GM21526 (cell line): ENCODE results near the gene C8G.

Experiments
- ATAC-seq: cut with Tn5 transposase; IDR thresholded peaks from one replicate; pipeline ENCODE4 v1.9.1; 2021; ENCODE audit warnings: moderate library complexity; ENCODE audit not compliant: unreplicated experiment, low FRiP score

The C8G gene

DNA sequence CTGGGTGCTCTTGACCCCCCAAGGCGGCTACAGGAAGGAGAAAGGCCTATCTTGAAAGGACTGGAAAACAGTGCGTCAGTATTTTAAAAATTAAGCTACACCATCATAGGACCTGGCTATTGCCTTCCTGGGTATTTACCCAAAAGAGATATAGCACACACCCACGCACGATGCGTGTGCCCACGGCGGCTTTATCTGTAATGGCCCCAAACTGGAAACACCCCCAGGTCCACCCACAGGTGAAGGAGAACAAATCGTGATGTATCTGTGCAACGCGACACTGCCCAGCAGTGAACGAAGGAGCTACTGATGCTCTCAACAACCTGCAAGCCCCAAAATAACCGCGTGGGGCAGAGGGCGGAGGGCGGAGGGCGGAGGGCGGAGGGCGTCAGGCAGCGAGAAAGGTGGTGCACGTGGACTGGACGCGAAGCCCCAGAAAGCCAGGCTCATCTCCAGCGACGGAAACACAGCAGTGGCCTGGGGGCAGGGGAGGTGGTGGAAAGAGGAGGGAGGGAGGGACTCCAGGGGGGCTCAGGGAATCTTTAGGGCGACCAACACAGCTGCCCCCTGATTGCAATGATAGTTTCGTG, 19.9 kb downstream of the C8G start:
- ATAC-seq: no peak

DNA sequence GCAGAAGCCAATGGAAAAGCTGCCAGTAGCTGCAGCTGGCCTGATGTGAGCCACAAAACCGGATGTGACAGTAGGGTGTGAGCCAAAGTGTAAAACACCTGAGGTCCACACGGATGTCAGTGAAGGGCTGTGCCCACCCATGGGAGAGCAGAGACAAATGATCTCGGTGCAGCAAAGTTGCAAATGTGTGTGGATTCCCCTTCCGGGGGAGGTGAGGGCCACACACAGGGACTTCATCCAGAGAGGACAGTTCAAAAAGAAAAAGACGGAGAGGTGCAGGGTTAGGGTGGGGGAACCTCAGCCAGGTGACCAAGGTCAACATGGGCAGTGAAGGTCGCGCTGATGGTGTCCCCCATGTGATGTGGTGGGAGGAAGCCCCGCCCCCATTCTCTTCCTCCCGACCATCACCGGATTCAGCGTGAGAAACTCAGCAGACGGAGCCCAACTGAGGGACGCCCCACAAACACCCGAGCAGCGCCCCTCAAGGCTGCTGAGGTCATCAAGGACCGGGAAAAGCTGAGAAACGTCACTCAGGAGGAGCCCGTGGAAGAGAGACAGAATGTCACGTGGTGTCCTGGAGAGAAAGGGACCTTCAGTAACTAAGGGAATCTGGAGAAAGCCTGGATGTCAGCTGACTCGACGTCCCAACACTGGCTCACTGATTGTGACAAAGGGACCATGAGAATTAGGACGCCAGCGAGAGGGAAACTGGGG, 20.9 kb downstream of the C8G start:
- no peak for ATAC-seq

DNA sequence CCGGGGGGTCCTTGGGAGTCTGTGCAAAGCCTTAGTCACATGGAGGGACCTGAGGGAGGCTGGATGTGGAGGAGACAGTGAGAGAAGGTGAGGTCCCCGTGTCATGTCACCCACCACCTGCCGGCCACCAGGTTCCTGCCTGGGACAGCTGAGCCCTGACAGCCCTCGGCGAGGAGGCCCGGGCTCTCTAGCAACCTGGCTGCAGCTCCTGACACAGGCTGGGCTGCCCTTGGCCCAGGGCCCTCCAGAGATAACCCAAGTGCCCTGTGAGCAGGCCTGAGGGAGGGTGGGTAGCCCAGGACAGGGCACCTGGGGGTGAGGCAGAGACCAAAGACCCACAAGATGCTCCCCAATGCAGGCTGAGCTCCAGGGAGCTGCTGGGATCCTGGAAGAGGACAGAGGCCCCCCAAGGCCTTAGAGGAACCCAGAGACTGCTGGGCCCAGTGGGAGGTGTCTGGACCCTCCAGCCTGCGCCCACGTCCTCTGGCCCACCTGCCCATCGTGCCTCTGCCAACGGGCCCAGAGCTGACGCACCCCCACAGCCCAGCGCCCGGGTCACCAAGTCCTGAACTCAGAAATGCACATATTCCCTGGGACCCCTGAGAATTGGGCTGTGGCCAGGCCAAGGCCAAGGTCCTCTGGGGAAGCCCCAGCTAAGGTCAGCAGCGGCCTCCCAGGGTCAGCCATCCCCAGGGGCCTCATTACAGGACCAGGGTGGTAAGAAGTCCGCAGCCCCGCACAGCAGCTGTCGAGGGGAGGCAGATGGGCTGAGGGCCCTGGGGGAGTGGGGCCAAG, 23.5 kb downstream of the C8G start:
- no peak for ATAC-seq

DNA sequence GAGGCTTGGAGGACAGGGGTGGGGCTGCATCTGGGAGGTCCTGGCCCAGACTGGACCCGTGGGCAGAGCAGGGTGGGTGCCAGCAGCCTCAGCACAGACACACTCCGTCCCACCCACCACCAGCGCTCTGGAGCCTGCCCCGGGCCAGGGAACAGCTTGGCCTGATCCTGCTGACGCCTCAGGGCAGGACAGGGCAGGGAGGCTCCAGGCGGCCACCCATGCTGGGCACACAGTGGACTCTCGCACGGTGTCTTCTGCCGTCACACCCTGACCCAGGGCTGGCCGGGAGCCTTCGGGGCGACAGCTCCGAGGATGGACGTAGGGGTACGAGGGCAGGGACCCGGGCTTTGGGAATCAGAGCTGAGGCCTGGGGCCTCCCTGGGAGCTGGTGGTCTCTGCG, 24.1 kb downstream of the C8G start:
- ATAC-seq: no peak

DNA sequence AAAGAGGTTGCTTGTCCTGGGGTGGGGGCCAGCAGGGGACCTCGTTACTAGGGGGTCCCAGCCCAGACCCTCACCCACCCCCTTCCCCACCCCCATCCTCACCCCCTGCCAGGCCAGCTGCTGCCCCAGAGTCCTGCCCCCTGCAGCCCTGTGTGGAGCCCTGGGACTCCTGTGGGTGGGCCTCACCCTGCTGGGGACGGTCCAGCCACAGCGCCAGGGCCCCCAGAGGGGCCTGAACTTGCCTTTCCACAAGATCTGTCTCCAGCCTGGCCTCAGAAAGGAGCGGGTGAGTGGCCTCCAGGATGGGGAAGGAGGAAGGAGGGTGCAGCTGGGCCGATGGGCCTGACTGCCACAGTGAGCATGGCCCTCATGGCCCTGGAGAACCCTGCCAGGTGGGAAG, 24.7 kb downstream of the C8G start:
- no peak for ATAC-seq

- no peak for ATAC-seq
These were observed 25.3 kb downstream of the C8G start for GRCh38 chr9:136970361-136970760.

DNA sequence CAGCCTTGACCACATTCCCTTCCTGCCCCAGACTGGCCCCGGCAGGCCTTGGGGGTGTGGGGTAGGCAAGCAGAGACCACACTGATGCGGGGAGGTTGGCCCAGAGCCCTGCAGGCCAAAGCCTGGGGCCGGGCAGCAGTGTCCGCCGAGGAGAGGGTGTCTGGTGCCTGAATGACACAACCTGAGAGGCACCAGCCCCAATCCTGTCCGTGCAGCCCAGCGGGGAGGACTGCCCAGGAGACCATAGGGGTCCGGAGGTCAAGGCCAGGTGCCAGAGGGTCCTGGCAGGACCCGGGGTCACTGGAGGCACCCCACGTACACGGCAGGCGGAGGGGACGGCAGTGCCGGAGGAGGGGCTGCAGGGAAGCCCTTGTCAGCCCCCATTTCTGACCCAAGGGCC, 26.7 kb downstream of the C8G start:
- no peak for ATAC-seq

- no peak for ATAC-seq
These were observed 27.3 kb downstream of the C8G start for GRCh38 chr9:136972335-136972734.

- ATAC-seq: no peak
These were observed 27.7 kb downstream of the C8G start for GRCh38 chr9:136972743-136973142.

DNA sequence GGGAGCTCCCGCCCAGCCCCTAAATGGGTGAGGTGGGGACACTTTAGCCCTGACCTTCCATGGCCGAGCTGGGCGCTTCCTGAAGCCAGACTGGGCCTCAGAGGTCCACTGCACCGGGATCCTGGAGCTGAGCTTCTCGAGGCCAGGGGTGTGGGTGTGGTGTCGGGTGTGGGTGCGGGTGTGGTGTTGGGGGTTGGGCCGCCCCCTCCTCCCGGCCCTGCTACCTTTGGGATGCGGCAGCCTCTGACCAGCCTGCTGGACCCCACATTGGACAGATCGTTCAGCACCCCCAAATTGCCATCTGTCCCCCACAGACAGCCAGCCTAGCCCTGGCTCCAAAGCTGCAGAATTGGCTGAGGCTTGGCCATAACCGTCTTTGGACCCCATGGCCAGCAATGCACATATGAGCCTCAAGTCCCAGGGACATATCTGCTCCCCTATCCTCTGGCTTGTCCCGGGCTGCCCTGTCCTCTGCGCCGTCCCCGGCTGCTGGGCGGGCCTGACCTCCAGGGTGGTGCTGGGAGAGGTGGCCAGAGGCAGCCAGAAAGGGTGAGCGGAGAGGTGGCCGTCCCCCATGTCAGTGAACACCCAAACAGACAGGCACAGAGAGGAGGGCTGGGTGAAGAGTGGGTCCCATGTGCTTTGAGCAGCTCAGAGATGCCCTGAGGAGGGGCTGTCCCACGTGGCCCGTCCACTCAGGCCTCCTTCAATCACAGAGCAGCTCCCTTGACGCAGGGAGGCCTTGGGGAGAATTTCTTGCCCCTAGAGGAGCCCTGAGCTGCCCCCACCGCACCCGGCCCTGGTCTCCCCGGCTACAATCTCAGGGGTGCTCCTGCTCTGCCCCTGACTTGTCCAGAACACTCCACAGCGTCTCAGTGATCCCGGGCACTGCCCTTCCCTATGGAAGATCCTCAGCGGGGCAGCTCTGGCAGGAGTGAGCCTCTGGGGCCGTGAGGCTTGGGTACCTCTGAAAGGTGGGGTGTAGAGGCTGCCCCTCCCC, 28.9 kb downstream of the C8G start:
- no peak for ATAC-seq

GRCh38 chr9:136974817-136975535, 29.9 kb downstream of the C8G start:
- ATAC-seq: no peak

DNA sequence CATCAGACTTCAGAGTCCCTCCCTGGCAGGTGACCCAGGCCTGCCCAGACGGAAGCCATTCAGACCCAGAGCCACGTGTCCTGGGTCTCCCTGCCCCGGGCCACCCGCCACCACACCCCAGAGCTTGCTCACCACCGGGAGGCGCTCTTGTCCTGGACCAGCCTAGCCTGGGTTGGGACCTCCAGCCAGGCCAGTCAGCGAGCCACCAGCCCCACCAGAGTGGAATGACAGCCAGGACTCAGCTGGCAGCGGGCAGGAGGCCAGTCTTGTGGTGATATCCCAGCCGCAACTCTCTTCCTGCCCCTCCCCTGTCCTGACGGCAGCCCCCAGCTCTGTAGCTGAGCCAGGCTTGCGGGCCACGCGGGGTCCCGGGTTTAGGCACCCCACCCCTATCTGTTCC, 30.6 kb downstream of the C8G start:
- ATAC-seq: no peak

DNA sequence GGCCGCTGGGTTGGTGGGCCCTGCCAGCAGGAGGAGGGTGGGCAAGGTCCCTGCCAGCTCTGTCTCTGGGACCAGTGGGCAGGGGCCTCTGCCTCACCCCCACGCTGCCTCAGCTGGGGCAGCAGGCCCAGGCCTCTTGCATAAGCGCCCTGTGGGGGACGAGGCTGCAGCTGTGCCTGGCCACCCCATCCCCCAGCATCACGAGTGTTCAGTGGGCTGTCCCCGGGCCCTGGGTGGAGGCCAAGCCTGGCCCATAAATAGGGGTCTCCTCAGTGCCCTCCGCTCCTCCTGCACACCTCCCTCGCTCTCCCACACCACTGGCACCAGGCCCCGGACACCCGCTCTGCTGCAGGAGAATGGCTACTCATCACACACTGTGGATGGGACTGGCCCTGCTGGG, 32.2 kb downstream of the C8G start, which contains the start of gene PTGDS:
Gene PTGDS, plus strand, starts transcription at position 282 of the 400 bp plus-strand sequence. Its CDS starts 75 bp downstream, at position 357.
- ATAC-seq: no peak

DNA sequence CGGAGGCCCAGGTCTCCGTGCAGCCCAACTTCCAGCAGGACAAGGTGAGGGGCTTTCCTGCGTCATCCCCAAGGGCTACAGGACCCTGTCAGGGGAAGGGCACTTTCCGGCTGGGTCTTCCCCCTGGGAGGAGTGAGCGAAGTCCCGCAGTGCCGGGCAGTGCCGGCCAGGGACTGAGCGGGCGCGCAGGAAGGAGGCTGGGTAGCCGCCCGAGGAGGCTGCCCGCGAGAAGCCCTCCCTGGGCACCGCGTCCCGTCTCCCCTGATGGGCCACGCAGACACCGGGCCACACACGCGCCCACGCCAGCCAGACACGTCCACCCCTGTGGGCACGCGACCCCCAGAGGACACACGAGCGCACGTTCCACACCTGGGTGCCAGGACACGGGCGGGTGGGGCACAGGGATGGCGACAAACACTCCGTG, 32.6 kb downstream of the C8G start:
- ATAC-seq: no peak

- no peak for ATAC-seq
These were observed 33.2 kb downstream of the C8G start for GRCh38 chr9:136978073-136978864.

GRCh38 chr9:136978865-136979544, 34.0 kb downstream of the C8G start:
- ATAC-seq: no peak

DNA sequence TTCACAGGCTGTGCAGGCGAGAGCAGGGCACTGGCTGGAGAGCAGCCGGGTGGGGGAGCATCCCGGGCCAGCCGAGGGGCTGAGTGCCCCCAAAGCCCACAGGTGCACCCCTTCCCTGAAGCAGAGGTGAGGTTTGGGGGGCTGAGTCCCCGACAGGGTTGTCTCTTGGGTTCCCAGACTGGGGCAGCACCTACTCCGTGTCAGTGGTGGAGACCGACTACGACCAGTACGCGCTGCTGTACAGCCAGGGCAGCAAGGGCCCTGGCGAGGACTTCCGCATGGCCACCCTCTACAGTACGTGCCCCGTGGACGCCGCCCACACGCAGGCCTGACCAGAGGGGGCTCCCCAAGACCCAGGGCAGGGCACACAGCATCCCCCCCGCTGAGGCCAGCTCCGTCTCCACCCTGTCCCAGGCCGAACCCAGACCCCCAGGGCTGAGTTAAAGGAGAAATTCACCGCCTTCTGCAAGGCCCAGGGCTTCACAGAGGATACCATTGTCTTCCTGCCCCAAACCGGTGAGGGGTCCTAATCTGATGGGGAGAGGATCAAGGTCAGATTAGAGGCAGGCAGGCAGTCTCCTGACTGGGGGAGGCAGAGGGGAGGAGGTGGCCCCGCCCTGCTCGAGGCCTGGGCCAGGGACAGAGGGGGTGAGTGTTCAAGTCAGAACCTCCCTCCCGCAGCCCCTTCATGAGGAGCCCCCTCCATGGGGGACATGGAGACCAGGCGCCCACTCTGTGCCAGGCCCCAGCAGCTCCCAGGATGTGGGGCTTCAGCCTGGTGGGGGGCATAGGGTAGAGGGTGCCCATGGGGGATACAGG, 34.9 kb downstream of the C8G start:
- no peak for ATAC-seq
